GM19099 (cell line): ENCODE data around the gene NCOA7.

Experiments
- POLR2A ChIP-seq: IDR thresholded peaks from 3 replicates; pipeline ENCODE4 v1.6.1; 2011; ENCODE audit warnings: low read depth; ENCODE audit not compliant: insufficient read length; ENCODE audit errors: extremely low read depth

NCOA7 gene

DNA sequence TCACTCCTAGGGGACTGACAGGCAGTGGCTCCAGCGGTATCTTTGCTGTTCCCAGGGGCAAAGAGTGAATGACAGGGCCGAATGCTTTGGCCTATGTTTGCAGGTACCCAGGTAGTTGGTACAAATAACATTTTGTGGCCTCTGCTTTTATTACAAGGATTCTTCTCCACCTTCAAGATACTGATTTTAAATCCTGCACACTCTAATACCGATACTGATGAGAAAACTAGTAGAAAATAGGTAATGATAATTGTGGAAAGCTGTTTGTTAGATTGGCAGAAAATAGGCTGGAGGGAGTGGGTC is 166.6 kb downstream of the NCOA7 start:
- TF ChIP-seq POLR2A = no peak

DNA sequence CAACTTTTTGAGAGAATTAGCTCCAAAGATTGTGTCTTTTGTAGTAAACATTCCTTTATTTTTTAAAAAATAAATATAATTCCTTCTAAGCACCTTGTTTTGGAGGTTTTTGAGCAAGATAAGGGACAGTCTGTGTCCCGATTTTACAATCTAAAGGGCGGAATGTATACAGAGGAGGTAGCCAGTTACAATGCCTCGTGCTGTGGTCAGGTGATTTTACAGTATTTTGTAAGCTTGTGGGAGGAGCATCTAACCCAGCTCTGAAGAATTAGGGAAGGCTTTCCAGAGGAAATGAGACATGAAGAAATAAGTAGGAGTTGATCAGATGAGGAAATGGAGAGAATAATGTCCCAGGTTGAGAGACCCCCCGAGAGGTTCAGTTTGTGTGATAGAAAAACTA is 167.1 kb downstream of the NCOA7 start:
- no peak for TF ChIP-seq POLR2A

DNA sequence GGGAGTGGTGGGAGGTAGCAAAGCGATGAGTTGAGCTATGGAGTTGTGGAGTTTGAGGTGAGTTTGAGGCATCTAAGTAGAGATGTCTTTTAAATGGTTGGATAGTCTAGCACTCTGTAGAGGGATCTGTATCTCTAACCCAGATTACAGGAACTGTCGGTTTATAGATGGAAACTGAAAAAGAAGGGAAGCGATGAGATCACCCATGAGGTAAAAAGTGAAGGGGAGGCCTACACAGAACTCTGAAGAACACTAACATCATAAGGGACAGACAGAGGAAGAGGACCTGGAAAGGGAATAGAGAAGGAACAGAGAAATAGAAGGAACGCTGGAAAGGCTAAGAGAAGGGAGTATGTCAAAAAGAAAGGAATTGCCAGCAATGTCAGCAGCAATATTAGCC is 168.3 kb downstream of the NCOA7 start:
- no peak for TF ChIP-seq POLR2A

DNA sequence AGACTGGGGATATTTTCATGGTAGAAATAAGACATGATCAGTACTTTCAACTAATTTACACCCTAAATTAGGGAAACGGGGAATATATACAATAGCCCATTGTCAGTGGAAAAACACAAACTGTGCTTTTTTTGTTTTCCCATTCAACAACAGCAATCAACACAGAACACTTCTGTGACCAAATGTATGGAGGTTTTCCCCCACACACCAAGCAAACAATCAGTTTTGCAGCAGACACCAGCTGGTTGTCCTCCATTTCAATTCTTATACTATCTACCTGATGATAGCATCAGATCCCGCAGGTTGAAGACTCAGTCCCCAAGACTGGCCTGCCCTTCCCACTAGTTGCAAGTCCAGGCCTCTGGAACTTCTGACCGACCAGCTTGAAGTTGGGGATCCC is 170.4 kb downstream of the NCOA7 start:
- TF ChIP-seq POLR2A = no peak

DNA sequence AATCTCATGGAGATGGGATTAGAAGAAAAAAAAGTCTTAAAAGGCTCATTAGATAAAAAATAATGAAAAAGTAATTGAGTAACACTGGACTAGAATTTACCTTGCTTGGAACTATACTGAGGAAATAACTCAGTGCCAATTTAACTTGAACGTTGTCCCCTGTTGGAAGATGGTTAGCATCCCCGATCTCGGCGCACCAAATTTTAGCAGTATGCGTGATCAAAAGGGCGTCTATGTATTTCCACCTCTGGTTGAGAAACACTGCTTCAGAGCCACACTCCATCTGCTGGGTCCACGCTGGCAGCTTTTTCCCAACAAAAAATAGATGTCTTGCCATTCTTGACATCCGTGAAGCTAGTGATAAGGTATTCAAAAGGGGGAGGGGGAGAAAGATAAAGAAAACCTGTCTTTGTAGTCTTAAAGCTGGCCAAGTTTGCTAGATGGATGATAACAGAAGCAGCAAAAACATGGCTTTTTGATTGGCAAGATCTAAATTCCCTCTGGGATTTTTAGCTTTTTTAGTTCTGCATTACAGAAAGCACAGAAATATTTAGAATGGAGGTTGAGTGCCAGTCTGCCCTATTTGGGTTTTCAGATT is 172.2 kb downstream of the NCOA7 start:
- no peak for TF ChIP-seq POLR2A

DNA sequence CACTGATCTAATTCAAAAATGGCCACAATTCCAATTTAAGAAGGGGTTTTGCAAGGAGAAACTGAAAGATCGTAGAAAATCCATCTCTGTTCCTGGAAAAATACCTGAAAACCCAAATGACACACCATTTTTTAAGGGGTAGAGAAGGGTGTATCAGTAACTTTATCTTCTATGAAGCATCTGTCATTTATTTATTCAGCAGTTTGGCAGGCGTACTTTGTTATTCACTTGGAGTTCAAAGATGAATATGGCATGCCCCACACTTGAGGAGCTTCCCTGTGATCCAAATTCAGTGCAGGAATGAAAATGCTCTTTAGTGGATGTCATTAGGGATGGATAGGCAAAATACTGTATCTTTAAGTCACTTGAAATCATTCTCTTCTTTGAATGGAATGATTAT is 173.1 kb downstream of the NCOA7 start:
- no peak for TF ChIP-seq POLR2A

DNA sequence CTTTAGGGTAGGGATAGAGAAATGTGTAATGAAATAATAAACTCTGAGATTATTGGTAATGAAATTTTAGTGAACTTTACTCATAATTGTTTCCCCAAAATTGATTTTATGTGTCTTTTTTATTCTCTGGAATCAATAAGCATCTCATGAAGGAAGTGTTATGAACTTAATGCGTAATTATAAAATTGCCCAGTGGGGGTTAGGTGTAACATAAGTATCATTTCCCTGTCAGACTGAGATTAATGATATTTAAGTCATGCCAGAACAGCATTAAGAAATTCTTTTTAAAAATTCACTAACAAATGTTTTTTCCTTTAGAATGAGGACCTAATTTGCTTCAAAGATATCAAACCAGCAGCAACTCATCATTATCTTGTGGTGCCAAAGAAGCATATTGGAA is 175.8 kb downstream of the NCOA7 start:
- no peak for TF ChIP-seq POLR2A

DNA sequence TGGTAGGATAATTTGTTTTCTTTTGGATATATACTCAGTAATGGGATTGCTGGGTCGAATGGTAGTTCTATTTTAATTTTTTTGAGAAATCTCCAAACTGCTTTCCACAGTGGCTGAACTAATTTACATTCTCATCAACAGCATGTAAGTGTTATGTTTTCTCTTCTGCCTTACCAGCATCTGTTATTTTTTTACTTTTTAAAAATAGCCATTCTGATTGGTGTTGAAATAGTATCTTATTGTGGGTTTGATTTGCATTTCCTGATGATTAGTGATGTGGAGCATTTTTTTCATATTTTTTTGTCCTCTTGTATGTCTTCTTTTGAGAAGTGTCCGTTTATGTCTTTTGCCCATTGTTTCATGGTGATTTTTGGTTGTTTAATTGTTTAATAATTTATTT is 177.7 kb downstream of the NCOA7 start:
- no peak for TF ChIP-seq POLR2A

DNA sequence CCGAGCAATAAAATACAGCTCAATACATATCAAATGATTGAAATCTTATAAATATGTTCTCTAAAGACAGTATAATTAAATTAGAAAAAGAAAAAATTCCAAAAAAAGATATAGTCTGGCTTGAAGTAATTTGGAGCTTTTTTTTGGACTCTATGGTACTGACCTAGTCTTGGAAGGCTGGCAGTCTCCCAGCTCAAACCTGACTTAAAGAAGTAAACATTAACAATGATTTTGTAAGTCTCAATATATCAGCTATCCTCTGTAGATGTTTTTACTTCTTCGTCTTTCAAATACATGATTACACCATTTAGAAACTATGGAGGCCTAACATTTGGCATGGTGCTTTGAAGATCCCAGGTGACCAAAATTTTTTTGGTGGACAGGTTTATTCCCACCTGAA is 180.0 kb downstream of the NCOA7 start:
- TF ChIP-seq POLR2A = no peak

DNA sequence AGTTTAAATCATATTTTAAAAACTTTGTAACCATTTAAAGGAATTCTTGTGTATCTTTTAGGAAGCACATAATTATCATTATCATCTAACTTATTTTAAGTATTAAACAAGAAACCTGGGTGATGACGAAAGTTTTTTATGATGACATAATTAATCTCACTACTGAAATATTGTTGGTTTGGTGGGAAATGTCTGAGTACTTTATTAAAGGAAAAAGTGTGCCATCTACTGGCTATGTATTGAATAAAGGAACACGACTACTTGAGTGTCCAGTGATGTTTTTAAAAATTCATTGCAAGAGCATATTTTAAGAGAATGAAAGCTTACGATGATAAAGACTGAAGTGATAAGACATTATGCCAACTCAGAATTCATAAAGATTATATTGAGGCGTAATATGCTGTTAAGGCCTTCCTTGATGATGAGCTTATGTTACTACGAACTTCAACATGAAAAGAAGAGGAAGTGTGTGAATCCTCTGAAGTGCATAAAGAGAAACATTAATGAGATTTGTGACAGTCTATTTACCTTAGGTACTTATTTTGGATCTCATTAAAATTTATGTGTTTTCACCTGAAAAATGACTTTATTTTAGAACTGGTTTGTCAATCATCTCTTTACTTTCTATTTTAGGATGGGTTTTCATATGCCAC is 183.6 kb downstream of the NCOA7 start:
- TF ChIP-seq POLR2A = no peak

DNA sequence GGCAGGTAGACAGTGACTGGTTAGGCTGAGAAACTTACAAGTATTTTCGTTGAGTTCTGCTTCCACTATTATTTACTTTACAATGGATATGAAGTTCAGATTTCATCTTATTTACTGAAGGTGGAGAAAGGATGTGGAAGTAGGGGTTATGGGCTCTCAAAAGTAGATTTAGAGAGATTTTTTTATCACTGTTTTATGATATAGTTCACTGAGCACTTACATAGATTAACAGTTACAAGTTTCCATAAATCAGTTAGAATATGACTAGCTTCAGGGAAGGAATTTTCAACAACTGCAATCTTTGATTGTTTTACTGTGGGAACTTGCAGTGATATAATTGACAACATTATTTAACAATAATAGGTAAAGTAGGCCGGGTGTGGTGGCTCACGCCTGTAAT is 188.3 kb downstream of the NCOA7 start:
- TF ChIP-seq POLR2A = no peak
